SK-N-SH (cell line): ENCODE data around the gene GJC3.
"Not testable (repeated sequence)": the region's sequence is repeated elsewhere in the genome, so short reads cannot be mapped to it uniquely, and the experiment has no call there.

ENCODE experiments used
- CHD2 ChIP-seq: fragments of 150-350 bp; IDR thresholded peaks from 2 replicates; pipeline ENCODE4 v1.6.1; 2018; ENCODE audit warnings: low read length; ENCODE audit not compliant: partially characterized antibody
- EP300 ChIP-seq, 2 experiments: IDR thresholded peaks; 2 replicates each; pipeline versions ENCODE4 v1.4.0 to v1.6.1; 2012; ENCODE audit warnings: borderline replicate concordance in 1 of 2, low read depth in 1 of 2, low read length in 1 of 2
- EZH2phosphoT487 ChIP-seq: fragments of 200-600 bp; sonication (generic); IDR thresholded peaks from 2 replicates; pipeline ENCODE4 v1.6.1; 2017; ENCODE audit warnings: low read depth, mixed run types, mild to moderate bottlenecking, antibody characterized with exemption, moderate library complexity, borderline replicate concordance
- FOXJ3 ChIP-seq: sonication (generic); formaldehyde crosslinking; IDR thresholded peaks from 2 replicates; pipeline ENCODE4 v1.5.1; 2020; ENCODE audit warnings: mild to moderate bottlenecking, missing genetic modification reagents
- IRF3 ChIP-seq: fragments of 150-350 bp; IDR thresholded peaks from 2 replicates; pipeline ENCODE4 v1.6.1; 2016; ENCODE audit warnings: mild to moderate bottlenecking, low read depth, low read length
- MEF2A ChIP-seq: IDR thresholded peaks from 2 replicates; pipeline ENCODE4 v1.4.0; 2012; ENCODE audit warnings: low read depth, borderline replicate concordance
- MXI1 ChIP-seq: IDR thresholded peaks from 2 replicates; pipeline ENCODE4 v1.6.1; 2012; ENCODE audit warnings: mild to moderate bottlenecking, low read depth, low read length, improper control_type of control experiment
- POLR2AphosphoS5 ChIP-seq: IDR thresholded peaks from 2 replicates; pipeline ENCODE4 v1.6.1; 2012; ENCODE audit warnings: low read depth, low read length
- REST ChIP-seq: IDR thresholded peaks from 2 replicates; pipeline ENCODE4 v1.6.1; 2012; ENCODE audit warnings: mild to moderate bottlenecking, low read depth, low read length, moderate library complexity
- SIN3A ChIP-seq: IDR thresholded peaks from 2 replicates; pipeline ENCODE4 v1.6.1; 2012; ENCODE audit warnings: low read depth, mild to moderate bottlenecking, low read length, moderate library complexity, borderline replicate concordance
- TEAD4 ChIP-seq: IDR thresholded peaks from 2 replicates; pipeline ENCODE4 v1.4.0; 2012; ENCODE audit warnings: mild to moderate bottlenecking, borderline replicate concordance; ENCODE audit not compliant: insufficient read depth
- USF2 ChIP-seq: fragments of 150-350 bp; IDR thresholded peaks from 2 replicates; pipeline ENCODE4 v1.6.1; 2017; ENCODE audit warnings: antibody characterized with exemption, low read length, low read depth, borderline replicate concordance
- TF ChIP-seq, protein P1 (sequence below): fragments of 200-600 bp; sonication (generic); IDR thresholded peaks from 2 replicates; pipeline ENCODE4 v1.6.1; 2017; ENCODE audit warnings: antibody characterized with exemption, mild to moderate bottlenecking, moderate library complexity

GRCh38 chr7:99890348-99890747 is 39.1 kb downstream of the GJC3 start:
- TF ChIP-seq, protein P1, sequence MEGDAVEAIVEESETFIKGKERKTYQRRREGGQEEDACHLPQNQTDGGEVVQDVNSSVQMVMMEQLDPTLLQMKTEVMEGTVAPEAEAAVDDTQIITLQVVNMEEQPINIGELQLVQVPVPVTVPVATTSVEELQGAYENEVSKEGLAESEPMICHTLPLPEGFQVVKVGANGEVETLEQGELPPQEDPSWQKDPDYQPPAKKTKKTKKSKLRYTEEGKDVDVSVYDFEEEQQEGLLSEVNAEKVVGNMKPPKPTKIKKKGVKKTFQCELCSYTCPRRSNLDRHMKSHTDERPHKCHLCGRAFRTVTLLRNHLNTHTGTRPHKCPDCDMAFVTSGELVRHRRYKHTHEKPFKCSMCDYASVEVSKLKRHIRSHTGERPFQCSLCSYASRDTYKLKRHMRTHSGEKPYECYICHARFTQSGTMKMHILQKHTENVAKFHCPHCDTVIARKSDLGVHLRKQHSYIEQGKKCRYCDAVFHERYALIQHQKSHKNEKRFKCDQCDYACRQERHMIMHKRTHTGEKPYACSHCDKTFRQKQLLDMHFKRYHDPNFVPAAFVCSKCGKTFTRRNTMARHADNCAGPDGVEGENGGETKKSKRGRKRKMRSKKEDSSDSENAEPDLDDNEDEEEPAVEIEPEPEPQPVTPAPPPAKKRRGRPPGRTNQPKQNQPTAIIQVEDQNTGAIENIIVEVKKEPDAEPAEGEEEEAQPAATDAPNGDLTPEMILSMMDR, result not testable (repeated sequence)
- not testable (repeated sequence) for TF ChIP-seq IRF3; EP300 (IDR thresholded peaks at IDR 0.05; ENCODE audit: borderline replicate concordance in 1 of 2, low read depth in 1 of 2, low read length in 1 of 2); FOXJ3 (CRISPR knock-in tag); CHD2; POLR2AphosphoS5; MEF2A; SIN3A; TEAD4; MXI1; EZH2phosphoT487; USF2; REST
